K562 (cell line): ENCODE results near the gene CACNA1A. TPM values are rescaled to one million over a fixed set of nuclear protein-coding genes. Genes with fewer than 3 reads are reported as not detected.

Source experiments
- BRD4 ChIP-seq: fragments of 200-600 bp; sonication (generic); IDR thresholded peaks from 2 replicates; pipeline ENCODE4 v1.6.1; 2017; ENCODE audit warnings: inconsistent platforms
- CBX5 ChIP-seq: IDR thresholded peaks from 2 replicates; pipeline ENCODE4 v1.6.1; 2014; ENCODE audit warnings: low read depth, borderline replicate concordance
- CHD7 ChIP-seq: fragments of 200-600 bp; sonication (generic); IDR thresholded peaks from one replicate; pipeline ENCODE4 v1.6.1; 2012; ENCODE audit warnings: mild to moderate bottlenecking, low read depth, low read length, inconsistent platforms
- FOXP1 ChIP-seq: sonication (generic); formaldehyde crosslinking; IDR thresholded peaks from 2 replicates; pipeline ENCODE4 v1.8.0; 2022; ENCODE audit warnings: mild to moderate bottlenecking, missing genetic modification reagents
- FUS ChIP-seq: fragments of 200-400 bp; formaldehyde crosslinking; optimal IDR thresholded peaks from 2 replicates; pipeline ENCODE3; 2017; ENCODE audit warnings: low read depth, low read length
- GABPB2 ChIP-seq: fragments of 250-450 bp; sonication (Bioruptor Pico); conservative IDR thresholded peaks from 2 replicates; pipeline ENCODE4 v1.5.1; 2021; ENCODE audit warnings: mild to moderate bottlenecking
- KAT2B ChIP-seq: IDR thresholded peaks from one replicate; pipeline ENCODE4 v1.6.1; 2012; ENCODE audit warnings: low read depth, mild to moderate bottlenecking, control low read depth, inconsistent platforms, low read length, moderate library complexity
- MEIS2 ChIP-seq: fragments of 450-650 bp; IDR thresholded peaks from 2 replicates; pipeline ENCODE4 v1.6.1; 2014; ENCODE audit warnings: mild to moderate bottlenecking; ENCODE audit not compliant: partially characterized antibody
- PHTF2 ChIP-seq: fragments of 250-450 bp; sonication (Bioruptor Pico); IDR thresholded peaks from 2 replicates; pipeline ENCODE4 v1.5.0; 2021; ENCODE audit warnings: mild to moderate bottlenecking
- PTBP1 ChIP-seq: fragments of 200-400 bp; formaldehyde crosslinking; IDR thresholded peaks from 2 replicates; pipeline ENCODE4 v1.6.1; 2017; ENCODE audit warnings: low read depth, low read length
- VEZF1 ChIP-seq: fragments of 200-800 bp; sonication (Bioruptor generic); IDR thresholded peaks from 2 replicates; pipeline ENCODE4 v1.6.1; 2017; ENCODE audit warnings: missing genetic modification characterization, missing compliant biosample characterization
- ZBTB26 ChIP-seq: fragments of 450-650 bp; formaldehyde crosslinking; IDR thresholded peaks from 2 replicates; pipeline ENCODE4 v1.4.0; 2022; ENCODE audit warnings: missing genetic modification characterization
- polyA plus RNA-seq, 8 experiments: library from polyadenylated mRNA; depleted of rRNA in 4 of 8; stranded (reverse) in 5 of 8; unstranded in 3 of 8; fragments of >200 nt; fragmentation: Nextera tagmentation in 2 of 8; fragmentation: Illumina TruSeq in 1 of 8; extraction: Ambion mirVana in 2 of 8; extraction: Trizol in 1 of 8; gene quantifications; 2 replicates each; pipeline versions ENCODE4 v1.2.1 to v1.2.3, GENCODE V29; 2011 to 2014; ENCODE audit warnings: inconsistent platforms in 1 of 8, missing spikeins in 1 of 8
- total RNA-seq, 7 experiments: library from RNA; depleted of rRNA in 6 of 7; stranded (reverse); fragments of >200 nt in 6 of 7; fragmentation: Illumina TruSeq in 2 of 7; extraction: Trizol in 2 of 7; gene quantifications; 2 replicates each; pipeline versions ENCODE4 v1.2.1 to v1.2.3, GENCODE V29; 2011 to 2021; ENCODE audit warnings: low replicate concordance in 1 of 7

The CACNA1A gene
- total and polyA plus RNA-seq, 9 of the 15 experiments (the other 6 are each of a cell fraction or from before 2014, with no cell fraction given) = 0.03 to 0.20 (median 0.09) TPM; not detected in 1

- TF ChIP-seq CHD7 (no peak), FUS (no peak), MEIS2 (peak; percentile 6), ZBTB26 (CRISPR knock-in tag) (no peak), BRD4 (no peak), FOXP1 (no peak), PTBP1 (no peak), CBX5 (no peak), PHTF2 (CRISPR knock-in tag) (no peak), VEZF1 (peak; percentile 17; the same call in 1 of the 2 replicates), GABPB2 (CRISPR knock-in tag) (no peak), KAT2B (no peak)
Measured at GRCh38 chr19:13381827-13382632, 124.2 kb downstream of the CACNA1A start (continued).
